HepG2 (cell line): Measurements from ENCODE around the gene RAP1GAP2.

ENCODE experiments used
- KLF13 ChIP-seq: sonication (generic); formaldehyde crosslinking; IDR thresholded peaks from 2 replicates; pipeline ENCODE4 v1.4.0; 2020; ENCODE audit warnings: mild to moderate bottlenecking, missing genetic modification reagents
- RBM22 ChIP-seq: fragments of 200-400 bp; formaldehyde crosslinking; optimal IDR thresholded peaks from 2 replicates; pipeline ENCODE3; 2017; ENCODE audit warnings: mild to moderate bottlenecking, low read length, moderate library complexity
- REPIN1 ChIP-seq: sonication (generic); formaldehyde crosslinking; IDR thresholded peaks from 2 replicates; pipeline ENCODE4 v1.8.0; 2022; ENCODE audit warnings: missing genetic modification reagents, low read depth, mild to moderate bottlenecking, borderline replicate concordance
- SNAI1 ChIP-seq: sonication (generic); formaldehyde crosslinking; IDR thresholded peaks from 2 replicates; pipeline ENCODE4 v1.5.0; 2020; ENCODE audit warnings: mild to moderate bottlenecking, missing genetic modification reagents, borderline replicate concordance
- SYNCRIP ChIP-seq: fragments of 200-400 bp; formaldehyde crosslinking; IDR thresholded peaks from 2 replicates; pipeline ENCODE4 v1.6.1; 2018; ENCODE audit warnings: mild to moderate bottlenecking, low read depth, low read length; ENCODE audit not compliant: insufficient read depth
- TF ChIP-seq, protein P1 (sequence below): sonication (generic); formaldehyde crosslinking; IDR thresholded peaks from 2 replicates; pipeline ENCODE4 v1.5.0; 2020; ENCODE audit warnings: mild to moderate bottlenecking, missing genetic modification reagents, moderate library complexity

DNA sequence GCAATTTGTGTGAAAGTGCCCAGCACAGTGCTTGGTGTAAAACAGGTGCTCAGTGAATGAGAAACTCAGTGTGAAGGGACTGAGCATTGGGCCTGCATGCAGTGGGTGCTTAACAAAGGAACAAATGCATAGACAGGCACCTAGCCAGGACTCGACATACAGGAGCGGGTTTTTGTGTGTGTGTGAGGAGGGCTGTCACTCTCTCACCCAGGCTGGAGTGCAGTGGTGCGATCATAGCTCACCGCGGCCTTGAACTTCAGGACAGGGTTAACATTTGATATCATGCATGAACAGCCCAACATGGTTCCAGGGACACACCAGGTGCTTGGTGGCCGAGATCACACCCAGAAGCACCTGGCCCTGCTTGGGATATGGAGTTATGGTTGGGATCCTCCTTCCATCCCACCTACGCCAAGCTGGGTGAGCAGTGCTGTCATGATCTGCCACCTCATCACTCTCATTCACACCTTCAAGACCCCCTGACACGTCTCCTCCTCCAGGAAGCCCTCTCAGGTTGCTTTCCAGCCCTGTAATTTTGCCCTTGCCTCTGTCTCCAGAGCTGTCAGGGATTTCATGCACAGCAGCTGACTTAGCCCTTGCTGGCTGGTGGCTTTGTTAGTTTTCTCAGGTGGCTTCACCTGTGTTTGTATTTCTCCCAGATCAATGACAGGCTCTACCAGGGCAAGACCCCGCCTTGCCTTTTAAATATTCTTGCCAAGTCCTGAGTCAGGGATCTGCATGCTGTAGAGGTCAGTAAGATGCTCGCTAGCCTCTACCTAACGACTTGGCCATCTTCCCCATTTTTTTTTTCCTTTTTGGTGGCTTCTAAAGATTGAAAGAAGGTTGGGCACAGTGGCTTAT, 200.8 kb downstream of the RAP1GAP2 start:
- TF ChIP-seq, protein P1, sequence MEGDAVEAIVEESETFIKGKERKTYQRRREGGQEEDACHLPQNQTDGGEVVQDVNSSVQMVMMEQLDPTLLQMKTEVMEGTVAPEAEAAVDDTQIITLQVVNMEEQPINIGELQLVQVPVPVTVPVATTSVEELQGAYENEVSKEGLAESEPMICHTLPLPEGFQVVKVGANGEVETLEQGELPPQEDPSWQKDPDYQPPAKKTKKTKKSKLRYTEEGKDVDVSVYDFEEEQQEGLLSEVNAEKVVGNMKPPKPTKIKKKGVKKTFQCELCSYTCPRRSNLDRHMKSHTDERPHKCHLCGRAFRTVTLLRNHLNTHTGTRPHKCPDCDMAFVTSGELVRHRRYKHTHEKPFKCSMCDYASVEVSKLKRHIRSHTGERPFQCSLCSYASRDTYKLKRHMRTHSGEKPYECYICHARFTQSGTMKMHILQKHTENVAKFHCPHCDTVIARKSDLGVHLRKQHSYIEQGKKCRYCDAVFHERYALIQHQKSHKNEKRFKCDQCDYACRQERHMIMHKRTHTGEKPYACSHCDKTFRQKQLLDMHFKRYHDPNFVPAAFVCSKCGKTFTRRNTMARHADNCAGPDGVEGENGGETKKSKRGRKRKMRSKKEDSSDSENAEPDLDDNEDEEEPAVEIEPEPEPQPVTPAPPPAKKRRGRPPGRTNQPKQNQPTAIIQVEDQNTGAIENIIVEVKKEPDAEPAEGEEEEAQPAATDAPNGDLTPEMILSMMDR (CRISPR knock-in tag): no peak
- TF ChIP-seq RBM22 (no peak), KLF13 (CRISPR knock-in tag) (no peak), REPIN1 (no peak), SNAI1 (CRISPR knock-in tag) (no peak), SYNCRIP (no peak)
